HG03565 (cell line): Measurements from ENCODE around the gene RGPD8.
"Not testable (repeated sequence)": the region's sequence is repeated elsewhere in the genome, so short reads cannot be mapped to it uniquely, and the experiment has no call there.

Experiments
- ATAC-seq: cut with Tn5 transposase; IDR thresholded peaks from one replicate; pipeline ENCODE4 v1.9.1; 2021; ENCODE audit warnings: mild to moderate bottlenecking, moderate library complexity; ENCODE audit not compliant: unreplicated experiment

RGPD8 gene

GRCh38 chr2:112435716-112436431 lies 2.4 kb upstream of the RGPD8 start:
- not testable (repeated sequence) for ATAC-seq

- ATAC-seq, result not testable (repeated sequence)
These were observed 1.7 kb upstream of the RGPD8 start for GRCh38 chr2:112434890-112435715.

DNA sequence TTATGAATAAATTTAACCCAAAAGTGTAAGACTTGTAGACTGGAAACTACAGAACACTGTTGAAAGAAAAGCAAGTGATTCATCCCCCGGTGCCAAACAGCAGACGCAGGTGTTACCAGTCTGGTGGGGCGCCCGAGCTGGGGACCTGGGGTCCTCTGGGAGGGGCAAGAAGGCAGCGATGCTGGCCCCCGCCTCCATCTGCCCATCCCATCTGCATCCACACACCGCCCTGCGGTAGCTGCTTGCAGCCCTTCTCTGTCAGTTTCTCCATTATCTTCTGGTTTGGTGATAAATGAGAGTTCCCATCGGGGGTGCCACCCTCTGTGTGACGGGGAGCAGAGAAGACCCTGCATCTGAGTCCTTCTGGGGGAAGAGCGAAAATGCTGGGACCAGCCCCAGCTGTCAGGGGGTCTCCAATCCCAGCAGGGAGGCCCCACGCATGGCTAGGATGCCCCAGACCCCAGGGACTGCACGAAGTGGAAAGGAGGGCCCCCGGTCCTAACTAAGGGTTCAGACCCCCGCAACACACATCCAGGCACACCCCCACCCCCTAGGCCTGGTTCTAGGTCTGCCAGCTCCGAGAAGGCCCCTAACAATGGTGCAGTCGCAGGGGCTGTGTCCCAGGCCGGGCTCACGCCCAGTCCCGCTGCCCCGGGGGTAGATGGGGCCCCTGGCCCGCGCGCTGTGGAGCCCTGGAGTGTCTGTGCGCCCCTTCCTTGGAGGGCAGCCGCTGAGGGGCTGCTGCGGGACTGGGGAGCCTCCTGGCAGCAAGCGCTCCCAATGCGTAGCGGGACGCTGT lies 686 bp upstream of the RGPD8 start:
- no peak for ATAC-seq

DNA sequence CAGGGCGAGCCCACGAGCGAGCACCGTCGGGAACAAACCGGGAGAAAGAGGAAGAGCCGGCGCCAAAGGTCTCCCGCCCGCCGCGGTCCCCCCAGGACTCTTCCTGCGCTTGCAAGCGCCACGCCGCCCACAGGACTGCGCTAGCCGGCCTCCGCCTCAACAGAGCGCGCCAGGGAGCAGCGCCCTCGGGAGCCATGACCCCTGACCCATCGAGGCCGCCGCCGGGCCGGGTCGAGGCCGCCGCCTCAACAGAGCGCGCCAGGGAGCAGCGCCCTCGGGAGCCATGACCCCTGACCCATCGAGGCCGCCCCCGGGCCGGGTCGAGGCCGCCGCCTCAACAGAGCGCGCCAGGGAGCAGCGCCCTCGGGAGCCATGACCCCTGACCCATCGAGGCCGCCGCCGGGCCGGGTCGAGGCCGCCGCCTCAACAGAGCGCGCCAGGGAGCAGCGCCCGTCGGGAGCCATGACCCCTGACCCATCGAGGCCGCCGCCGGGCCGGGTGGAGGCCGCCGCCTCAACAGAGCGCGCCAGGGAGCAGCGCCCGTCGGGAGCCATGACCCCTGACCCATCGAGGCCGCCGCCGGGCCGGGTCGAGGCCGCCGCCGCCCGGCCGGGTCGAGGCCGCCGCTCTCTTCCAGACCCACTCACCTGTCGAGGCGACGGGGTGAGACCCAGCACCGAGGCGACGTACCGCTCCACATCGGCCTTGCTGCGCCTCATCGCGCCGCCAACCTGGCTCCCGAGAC lies 538 bp downstream of the RGPD8 start:
- ATAC-seq, result peak; percentile 23

DNA sequence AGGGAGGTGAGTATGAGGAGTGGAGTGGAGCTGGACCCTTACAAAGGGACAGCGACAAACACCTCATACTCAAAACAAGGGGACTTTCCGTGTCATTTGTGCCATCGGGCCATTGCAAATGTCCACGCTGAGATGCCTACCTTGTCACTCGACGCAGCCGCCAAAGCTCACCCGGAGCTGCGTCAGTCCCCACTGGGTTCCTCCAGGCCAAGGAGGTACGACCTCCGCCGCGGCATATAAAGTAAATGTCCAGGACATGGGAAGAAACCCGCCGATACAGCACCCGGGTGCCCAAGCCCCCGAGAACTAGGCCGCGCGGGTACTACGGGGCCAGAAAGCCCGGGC lies 1.1 kb downstream of the RGPD8 start:
- ATAC-seq, result not testable (repeated sequence)

GRCh38 chr2:112431587-112432295 lies 1.7 kb downstream of the RGPD8 start:
- ATAC-seq, result not testable (repeated sequence)

- ATAC-seq, result not testable (repeated sequence)
These were observed 8.9 kb downstream of the RGPD8 start for GRCh38 chr2:112424553-112424952.

DNA sequence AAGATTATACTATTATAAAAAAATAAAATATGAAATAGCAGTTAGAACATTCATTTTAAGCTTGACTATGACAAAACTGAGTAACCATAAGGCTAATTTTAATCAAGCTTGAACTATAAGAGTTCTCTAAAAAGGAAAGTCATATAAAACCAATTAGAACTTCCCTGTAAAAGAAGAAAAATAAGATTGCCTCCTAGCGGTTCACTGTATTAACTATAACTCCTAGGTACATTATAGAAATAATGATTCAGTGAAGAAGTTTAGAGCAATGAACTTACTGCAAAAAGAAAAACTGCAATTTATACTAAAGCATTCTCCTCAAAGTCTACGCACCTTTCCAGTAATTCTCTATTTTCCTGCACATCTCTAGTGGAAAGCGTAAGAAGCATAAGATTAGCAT lies 16.6 kb downstream of the RGPD8 start:
- not testable (repeated sequence) for ATAC-seq

DNA sequence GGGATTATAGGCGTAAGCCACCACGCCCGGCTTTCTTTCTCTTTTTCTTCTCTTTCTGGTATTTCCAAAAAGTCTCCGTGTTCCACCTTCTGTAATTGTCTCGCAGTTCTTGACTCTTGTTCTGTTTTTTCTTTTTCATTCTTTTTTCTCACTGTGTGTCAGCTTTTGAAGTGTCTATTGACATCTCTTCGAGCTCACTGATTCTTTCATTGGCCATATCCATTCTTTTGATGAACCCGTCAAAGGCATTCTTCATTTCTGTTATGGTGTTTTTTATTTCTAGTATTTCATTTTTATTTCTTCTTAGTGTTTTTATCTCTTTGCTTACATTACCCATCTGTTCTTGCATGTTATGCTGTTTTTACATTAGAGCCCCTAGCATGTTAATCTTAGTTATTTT lies 73.4 kb downstream of the RGPD8 start:
- ATAC-seq, result not testable (repeated sequence)

DNA sequence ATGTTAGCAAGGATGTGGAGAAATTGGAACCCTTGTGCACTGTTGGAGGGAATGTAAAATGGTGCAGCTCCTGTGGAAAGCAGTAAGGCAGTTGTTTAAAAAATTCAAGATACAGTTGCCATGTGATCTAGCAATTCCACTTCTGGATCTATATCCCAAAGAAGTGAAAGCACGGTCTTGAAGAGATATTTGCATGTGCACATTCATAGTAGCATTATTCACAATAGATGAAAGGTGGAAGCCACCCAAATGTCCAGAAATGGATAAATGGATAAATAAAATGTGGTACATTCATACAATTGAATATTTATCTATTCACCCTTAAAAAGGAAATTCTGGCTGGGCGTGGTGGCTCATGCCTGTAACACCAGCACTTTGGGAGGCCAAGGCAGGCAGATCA lies 79.1 kb downstream of the RGPD8 start:
- not testable (repeated sequence) for ATAC-seq

DNA sequence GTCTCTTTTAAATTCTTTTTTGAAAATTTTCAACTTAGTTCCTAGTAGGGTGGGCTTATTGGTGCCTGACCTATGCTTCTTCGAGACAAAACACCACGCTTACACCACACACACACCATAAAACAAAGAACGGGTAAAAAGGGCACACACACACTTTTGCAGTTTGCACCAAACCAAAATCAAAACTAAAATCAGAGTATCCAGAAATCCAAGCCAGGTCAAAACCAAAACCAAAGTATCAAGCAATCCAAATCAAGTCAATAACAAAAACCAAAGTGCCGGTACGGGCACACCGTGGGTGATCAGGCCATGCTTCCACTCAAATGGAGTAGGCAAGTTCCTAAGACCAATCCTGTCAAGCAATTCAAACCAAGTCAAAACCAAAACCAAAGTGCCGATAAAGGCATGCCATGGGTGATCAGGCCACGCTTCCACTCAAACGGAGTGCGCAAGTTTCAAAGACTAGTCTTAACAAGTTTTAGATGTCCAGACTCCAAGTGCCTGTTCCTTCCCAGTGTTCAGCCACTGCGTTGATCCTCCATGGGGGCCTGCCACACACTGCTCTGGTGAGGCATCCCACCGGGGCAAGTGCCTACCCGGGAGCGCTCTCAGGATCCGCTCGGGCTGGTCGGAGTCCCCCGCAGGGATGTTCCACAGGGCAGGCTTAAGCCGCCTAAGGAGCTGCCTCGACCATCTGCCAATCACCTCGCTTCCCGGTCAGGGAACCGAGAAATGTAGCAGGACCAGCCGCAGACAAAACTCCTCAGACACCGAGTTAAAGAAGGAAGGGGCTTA lies 80.4 kb downstream of the RGPD8 start:
- not testable (repeated sequence) for ATAC-seq

GRCh38 chr2:112352292-112352691 lies 81.2 kb downstream of the RGPD8 start:
- not testable (repeated sequence) for ATAC-seq

GRCh38 chr2:112345030-112346027 lies 88.1 kb downstream of the RGPD8 start:
- ATAC-seq, result no peak

DNA sequence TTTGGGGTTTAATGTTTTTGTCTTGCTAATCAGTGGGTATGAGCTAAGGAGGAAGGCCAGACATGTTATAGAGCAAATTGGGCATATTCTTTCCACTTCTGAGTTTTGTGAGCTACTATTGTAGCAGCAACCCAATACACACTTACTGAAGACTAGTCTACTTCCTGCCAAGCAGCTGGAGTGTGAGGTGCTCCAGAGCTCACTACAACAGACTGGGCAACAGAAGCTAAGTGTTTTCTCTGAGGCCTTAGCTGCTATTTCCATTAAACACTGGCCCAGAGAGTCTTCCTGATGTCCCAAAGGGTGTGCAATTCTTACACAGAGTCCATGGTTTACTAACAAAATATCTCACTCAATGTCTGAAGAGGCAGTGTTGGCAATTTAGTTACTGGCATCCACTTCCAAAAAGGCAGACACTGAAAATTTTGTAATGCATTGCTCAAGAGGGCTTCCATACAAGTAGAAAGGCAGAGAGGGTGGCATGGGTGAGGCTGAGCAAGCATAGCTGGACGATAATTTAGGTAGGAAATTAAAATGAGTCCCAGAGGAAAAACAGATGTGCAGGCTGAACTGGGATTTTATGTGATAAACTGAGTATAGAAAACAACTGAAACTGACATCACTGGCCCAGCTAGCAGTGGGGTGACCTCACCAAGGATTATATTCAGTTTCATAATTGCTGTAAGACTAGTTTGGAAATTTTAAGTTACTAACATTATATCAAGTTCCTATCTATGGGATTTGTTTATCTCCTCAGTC lies 89.4 kb downstream of the RGPD8 start:
- no peak for ATAC-seq

- ATAC-seq, result no peak
These were observed 91.3 kb downstream of the RGPD8 start for GRCh38 chr2:112342067-112342550.

DNA sequence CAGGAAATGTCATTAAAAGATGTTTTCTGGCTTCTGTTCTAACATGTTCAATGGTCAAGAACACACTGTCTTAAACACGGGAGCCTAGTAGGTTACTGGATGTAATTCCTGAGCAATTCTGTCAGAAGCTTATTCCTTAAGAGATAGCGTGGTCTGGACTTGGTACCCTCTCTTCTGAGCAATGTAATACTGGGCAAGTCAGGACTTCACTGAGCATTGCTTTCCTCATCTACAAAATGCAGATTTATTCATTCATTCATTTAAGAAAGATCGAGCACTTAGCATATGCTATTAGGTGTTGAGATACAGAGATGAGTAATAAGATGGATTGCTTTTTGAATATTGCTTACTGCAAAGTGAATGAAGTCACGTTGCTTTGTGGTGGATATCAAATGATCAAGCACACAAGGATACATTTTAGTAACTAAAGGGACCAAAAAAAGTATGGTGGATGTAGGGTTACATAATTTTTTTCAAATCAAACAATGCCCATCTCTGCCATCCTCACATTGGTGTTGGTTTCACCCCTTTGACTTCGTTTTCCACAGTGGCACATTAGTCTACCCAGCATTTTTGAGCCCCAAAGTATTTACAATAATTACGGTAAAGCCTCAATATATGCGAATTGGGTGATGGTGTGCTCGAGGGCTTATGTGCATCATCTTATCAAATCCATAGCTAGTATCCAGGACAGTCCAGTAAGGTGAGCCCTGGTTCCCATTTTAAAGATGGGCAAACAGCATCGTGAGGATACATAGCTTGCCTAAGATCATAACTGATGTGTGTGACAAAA lies 92.8 kb downstream of the RGPD8 start:
- ATAC-seq, result no peak
